ENCODE results near the gene THSD4.

The THSD4 gene

DNA sequence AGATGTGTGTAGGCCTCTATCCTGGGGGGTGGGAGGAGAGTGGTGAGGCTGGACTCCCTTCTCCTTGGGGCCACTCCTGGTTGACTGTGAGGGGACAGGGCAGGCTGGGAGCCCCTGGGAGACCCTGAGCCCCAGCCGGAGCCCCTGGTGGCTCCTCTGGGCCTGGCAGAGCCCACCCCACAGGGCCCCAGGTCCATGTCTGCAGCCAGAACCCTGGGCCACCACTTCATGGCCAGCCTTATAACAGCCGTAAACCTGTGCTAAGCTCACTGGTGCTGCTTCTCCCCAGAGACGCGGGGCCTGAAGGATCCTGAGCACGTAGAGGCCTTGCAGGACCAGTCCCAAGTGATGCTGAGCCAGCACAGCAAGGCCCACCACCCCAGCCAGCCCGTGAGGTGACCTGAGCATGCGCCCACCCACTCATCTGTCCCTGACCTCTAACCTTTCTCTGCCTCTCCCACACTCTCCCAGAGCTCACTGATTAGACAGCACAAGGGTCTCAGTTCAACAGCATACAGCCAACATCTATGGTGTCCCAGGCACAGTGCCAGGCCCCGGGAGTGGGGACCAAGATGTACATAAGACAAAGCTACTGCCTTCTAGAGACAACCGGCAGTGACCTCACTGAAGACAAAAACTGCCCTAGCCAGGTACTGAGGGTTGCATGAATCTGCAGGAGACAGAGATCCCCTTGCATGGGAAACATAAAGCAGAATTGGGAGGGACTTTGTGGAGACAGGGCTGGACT, 698.6 kb downstream of the THSD4 start:
- H3K9ac ChIP-seq (ENCODE audit: low read length), result no peak overlapping the region
- no peak overlapping the region for H3K4me3 ChIP-seq (ENCODE audit: low read depth, low read length)
- no peaks in the 10 kb centered on the region for H3K27me3 ChIP-seq (ENCODE audit: control insufficient read depth, insufficient read depth, low read length)
- no peaks in the 10 kb centered on the region for H3K4me1 ChIP-seq (ENCODE audit: control insufficient read depth, insufficient read depth, low read length)
- no peak overlapping the region for H3K27ac ChIP-seq (ENCODE audit: low read depth, low read length)
- no peaks in the 10 kb centered on the region for H3K9me3 ChIP-seq (ENCODE audit: control insufficient read depth, insufficient read depth, low read depth, low read length)
- H3K36me3 ChIP-seq (ENCODE audit: control insufficient read depth, insufficient read depth, low read length), result no peaks in the 10 kb centered on the region

DNA sequence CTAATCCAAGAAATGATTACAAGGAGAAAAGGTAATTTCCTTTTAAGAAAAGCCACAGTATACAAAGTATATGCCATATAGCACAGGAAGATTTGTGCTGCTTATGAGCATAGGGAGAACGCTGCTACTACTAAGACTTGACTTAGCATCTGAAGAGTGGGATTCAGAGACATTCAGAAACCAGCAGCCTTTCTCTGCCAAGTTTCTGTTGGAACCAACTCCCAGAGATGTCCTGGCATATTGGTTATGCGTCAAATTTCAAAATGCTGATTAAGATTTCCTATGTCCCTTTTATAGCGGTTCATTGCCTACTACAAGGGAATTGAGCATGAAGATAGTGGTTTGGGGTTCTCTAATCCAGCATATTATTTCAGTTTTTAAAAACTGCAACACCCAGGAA, 700.0 kb downstream of the THSD4 start:
- Histone ChIP-seq H3K36me3 (ENCODE audit: control insufficient read depth, insufficient read depth, low read length) (no peaks in the 10 kb centered on the region), H3K4me3 (ENCODE audit: low read depth, low read length) (no peak overlapping the region), H3K9me3 (ENCODE audit: control insufficient read depth, insufficient read depth, low read depth, low read length) (no peaks in the 10 kb centered on the region; the same call in 1 of the 2 replicates), H3K27ac (ENCODE audit: low read depth, low read length) (no peak overlapping the region), H3K27me3 (ENCODE audit: control insufficient read depth, insufficient read depth, low read length) (no peaks in the 10 kb centered on the region), H3K9ac (ENCODE audit: low read length) (no peak overlapping the region), H3K4me1 (ENCODE audit: control insufficient read depth, insufficient read depth, low read length) (no peaks in the 10 kb centered on the region)

DNA sequence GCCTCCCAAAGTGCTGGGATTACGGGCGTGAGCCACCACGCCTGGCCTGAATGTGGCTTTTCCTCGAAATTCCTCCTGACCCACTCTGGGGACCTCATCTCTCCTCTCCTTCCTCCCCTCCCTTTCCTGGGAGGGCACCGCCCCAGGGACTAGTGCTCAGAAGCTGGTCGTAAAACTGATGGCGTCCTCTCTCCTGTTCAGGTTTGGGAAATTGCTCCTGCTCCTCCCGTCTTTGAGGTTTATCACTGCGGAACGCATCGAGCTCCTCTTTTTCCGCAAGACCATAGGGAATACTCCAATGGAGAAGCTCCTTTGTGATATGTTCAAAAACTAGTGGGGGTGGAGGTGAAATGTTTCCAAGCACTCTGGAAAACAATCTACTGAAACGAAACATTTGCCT, 702.1 kb downstream of the THSD4 start:
- no peak overlapping the region for H3K27ac ChIP-seq (ENCODE audit: low read depth, low read length)
- H3K36me3 ChIP-seq (ENCODE audit: control insufficient read depth, insufficient read depth, low read length), result no peaks in the 10 kb centered on the region
- no peak overlapping the region for H3K4me3 ChIP-seq (ENCODE audit: low read depth, low read length)
- H3K9me3 ChIP-seq (ENCODE audit: control insufficient read depth, insufficient read depth, low read depth, low read length), result peaks cover 14% of the 10 kb centered on the region
- H3K4me1 ChIP-seq (ENCODE audit: control insufficient read depth, insufficient read depth, low read length), result no peaks in the 10 kb centered on the region
- H3K9ac ChIP-seq (ENCODE audit: low read length), result no peak overlapping the region
- H3K27me3 ChIP-seq (ENCODE audit: control insufficient read depth, insufficient read depth, low read length), result no peaks in the 10 kb centered on the region

DNA sequence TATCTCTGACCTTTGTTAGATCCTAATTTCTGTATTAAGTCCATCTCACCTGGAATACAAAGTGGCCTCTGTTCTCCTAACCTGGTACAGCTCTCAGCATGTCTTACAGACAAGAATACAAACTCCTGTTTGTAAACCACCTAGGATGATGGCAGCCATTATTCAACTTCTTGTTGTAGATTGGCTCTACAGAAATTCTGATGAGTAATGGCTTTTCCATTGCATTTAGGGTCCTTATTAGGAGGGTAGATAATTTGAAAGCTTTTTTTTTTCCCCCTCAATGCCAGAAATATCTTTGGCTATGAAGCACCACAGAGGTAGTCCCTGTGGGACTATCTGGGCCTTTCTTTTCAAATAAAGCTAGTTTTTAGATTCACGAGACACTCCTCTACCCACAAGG, 704.9 kb downstream of the THSD4 start:
- Histone ChIP-seq H3K27ac (ENCODE audit: low read depth, low read length) (no peak overlapping the region), H3K4me1 (ENCODE audit: control insufficient read depth, insufficient read depth, low read length) (no peaks in the 10 kb centered on the region), H3K4me3 (ENCODE audit: low read depth, low read length) (no peak overlapping the region), H3K27me3 (ENCODE audit: control insufficient read depth, insufficient read depth, low read length) (no peaks in the 10 kb centered on the region), H3K9me3 (ENCODE audit: control insufficient read depth, insufficient read depth, low read depth, low read length) (peaks cover 20% of the 10 kb centered on the region), H3K36me3 (ENCODE audit: control insufficient read depth, insufficient read depth, low read length) (no peaks in the 10 kb centered on the region), H3K9ac (ENCODE audit: low read length) (no peak overlapping the region)

DNA sequence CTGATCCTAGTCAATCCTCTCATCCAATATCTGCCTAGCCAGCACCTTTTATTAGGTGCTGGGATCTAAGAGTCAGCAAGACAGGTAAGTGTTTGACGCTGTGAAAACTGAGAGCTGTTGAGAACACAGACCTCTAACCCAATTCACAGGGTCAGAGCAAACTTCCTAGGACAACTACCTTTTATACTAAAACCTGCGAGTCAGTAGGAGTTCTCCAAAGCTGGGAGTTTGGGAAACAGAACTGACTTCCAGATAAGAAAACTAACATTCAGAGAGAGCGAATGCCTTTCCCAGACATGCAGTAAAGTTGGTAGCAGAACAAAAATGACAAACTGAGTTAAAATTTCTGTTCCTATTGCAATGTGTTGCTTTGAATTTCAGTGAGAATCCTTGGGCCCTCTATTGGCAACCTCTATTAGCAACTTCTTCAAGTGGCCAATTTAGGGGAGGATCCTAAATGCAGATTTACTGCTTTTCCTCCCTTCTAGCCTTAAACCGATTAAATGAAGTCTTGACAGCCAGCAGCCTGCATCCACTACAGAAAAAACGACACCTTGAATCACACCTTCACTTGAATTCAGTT, 706.4 kb downstream of the THSD4 start:
- Histone ChIP-seq H3K27ac (ENCODE audit: low read depth, low read length) (no peak overlapping the region), H3K9ac (ENCODE audit: low read length) (no peak overlapping the region)

DNA sequence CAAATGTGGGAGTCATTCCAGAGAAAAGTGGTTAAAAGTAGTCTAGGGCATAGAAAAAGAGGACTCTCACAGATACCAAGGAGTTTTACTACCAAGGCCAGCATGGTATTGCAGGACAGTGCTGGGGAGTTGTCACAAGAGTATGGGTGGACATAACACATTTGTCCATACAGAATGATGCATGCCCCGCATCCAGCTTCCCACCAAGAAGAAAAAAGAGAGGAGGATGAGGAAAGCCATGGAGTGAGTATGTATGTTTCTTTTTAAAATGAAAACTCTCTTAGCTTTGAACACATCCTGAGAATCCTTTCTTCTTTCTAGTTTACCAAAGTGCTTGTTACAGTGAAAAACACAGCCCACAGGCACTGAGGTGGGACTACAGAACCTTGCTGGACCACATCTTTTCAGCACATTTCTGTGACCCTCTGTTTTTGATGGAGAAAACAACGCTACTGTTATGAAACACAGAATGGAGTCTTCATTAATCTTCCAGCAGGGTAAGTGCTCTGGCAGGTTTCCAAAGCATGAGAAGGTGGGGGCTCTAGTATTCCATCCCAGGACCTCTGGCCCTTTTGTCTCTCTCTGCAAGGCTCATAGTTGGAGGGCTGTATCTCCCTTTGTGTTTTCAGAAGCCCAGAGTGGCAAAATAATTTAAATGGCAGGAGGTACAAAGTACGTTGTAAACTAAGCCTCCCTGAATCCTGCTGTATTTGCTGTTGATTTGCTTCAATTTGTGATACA, 707.8 kb downstream of the THSD4 start:
- no peak overlapping the region for H3K27ac ChIP-seq (ENCODE audit: low read depth, low read length)
- peaks cover 20% of the 10 kb centered on the region for H3K9me3 ChIP-seq (ENCODE audit: control insufficient read depth, insufficient read depth, low read depth, low read length)
- H3K4me1 ChIP-seq (ENCODE audit: control insufficient read depth, insufficient read depth, low read length), result peaks cover 8% of the 10 kb centered on the region; the same call in 1 of the 2 replicates
- peaks cover 17% of the 10 kb centered on the region; the same call in 1 of the 2 replicates for H3K36me3 ChIP-seq (ENCODE audit: control insufficient read depth, insufficient read depth, low read length)
- no peaks in the 10 kb centered on the region for H3K27me3 ChIP-seq (ENCODE audit: control insufficient read depth, insufficient read depth, low read length)
- H3K9ac ChIP-seq (ENCODE audit: low read length), result no peak overlapping the region
- H3K4me3 ChIP-seq (ENCODE audit: low read depth, low read length), result no peak overlapping the region

More for the DNA sequence above, 706.4 kb downstream of the THSD4 start:
- Histone ChIP-seq H3K27me3 (ENCODE audit: control insufficient read depth, insufficient read depth, low read length) (no peaks in the 10 kb centered on the region), H3K4me1 (ENCODE audit: control insufficient read depth, insufficient read depth, low read length) (peaks cover 3% of the 10 kb centered on the region; the same call in 1 of the 2 replicates), H3K4me3 (ENCODE audit: low read depth, low read length) (no peak overlapping the region), H3K9me3 (ENCODE audit: control insufficient read depth, insufficient read depth, low read depth, low read length) (peaks cover 20% of the 10 kb centered on the region), H3K36me3 (ENCODE audit: control insufficient read depth, insufficient read depth, low read length) (peaks cover 3% of the 10 kb centered on the region; the same call in 1 of the 2 replicates)

DNA sequence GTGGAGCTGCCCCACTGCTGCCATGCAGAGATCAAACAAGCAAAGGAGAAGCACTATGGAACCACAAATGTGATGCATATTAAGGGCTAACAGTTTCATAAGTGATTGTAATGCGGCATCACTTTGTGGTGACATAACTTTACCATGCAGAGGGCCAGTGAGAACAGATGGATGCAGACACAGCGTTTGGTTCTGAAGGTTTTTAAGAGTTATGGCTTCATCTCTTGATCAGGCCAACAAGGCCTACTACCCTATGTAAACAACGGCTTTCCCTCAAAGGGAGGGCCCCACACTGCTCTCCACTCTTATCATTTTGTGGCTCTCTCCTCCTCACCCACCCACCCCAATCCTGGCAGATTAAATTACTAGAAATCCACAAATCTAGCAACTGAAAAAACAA, 708.5 kb downstream of the THSD4 start:
- Histone ChIP-seq H3K4me3 (ENCODE audit: low read depth, low read length) (no peak overlapping the region), H3K9me3 (ENCODE audit: control insufficient read depth, insufficient read depth, low read depth, low read length) (peaks cover 20% of the 10 kb centered on the region), H3K36me3 (ENCODE audit: control insufficient read depth, insufficient read depth, low read length) (peaks cover 17% of the 10 kb centered on the region; the same call in 1 of the 2 replicates), H3K27me3 (ENCODE audit: control insufficient read depth, insufficient read depth, low read length) (no peaks in the 10 kb centered on the region), H3K27ac (ENCODE audit: low read depth, low read length) (no peak overlapping the region), H3K9ac (ENCODE audit: low read length) (no peak overlapping the region), H3K4me1 (ENCODE audit: control insufficient read depth, insufficient read depth, low read length) (peaks cover 8% of the 10 kb centered on the region; the same call in 1 of the 2 replicates)

DNA sequence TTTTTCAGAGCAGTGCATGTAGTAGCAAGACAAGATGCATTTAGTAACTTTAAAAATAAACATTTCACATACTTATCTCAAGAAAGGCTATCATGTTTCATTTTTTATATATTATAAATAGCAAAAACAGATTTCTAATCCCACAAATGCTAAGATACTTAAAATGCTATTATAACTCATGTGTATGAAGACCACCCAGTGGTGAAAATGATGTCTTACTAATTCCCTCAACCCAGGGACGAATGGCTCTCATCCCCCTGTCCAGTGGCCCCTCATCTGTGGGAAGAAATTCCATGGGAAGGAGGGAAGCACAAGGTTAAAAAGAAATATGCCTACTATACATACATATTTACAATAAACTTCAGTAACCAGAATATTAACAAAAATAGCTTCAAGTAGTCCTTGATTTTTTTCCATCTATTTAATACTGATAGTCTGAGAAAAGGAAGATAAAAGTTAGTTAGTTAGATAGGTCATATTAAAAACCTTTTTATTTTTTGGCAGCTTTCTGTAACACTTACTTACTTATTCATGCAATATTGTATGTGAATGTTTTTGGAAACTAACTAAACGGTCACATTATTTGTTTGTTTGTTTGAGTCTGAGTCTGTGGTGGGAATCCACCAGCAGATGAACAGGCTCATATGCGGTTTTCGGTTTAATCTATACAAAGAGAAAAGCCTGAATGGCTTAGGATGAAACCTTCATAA, 709.9 kb downstream of the THSD4 start:
- no peaks in the 10 kb centered on the region for H3K27me3 ChIP-seq (ENCODE audit: control insufficient read depth, insufficient read depth, low read length)
- no peak overlapping the region for H3K4me3 ChIP-seq (ENCODE audit: low read depth, low read length)
- peaks cover 20% of the 10 kb centered on the region for H3K9me3 ChIP-seq (ENCODE audit: control insufficient read depth, insufficient read depth, low read depth, low read length)
- peaks cover 26% of the 10 kb centered on the region for H3K36me3 ChIP-seq (ENCODE audit: control insufficient read depth, insufficient read depth, low read length)
- H3K27ac ChIP-seq (ENCODE audit: low read depth, low read length), result no peak overlapping the region
- no peak overlapping the region for H3K9ac ChIP-seq (ENCODE audit: low read length)
- peaks cover 8% of the 10 kb centered on the region; the same call in 1 of the 2 replicates for H3K4me1 ChIP-seq (ENCODE audit: control insufficient read depth, insufficient read depth, low read length)

DNA sequence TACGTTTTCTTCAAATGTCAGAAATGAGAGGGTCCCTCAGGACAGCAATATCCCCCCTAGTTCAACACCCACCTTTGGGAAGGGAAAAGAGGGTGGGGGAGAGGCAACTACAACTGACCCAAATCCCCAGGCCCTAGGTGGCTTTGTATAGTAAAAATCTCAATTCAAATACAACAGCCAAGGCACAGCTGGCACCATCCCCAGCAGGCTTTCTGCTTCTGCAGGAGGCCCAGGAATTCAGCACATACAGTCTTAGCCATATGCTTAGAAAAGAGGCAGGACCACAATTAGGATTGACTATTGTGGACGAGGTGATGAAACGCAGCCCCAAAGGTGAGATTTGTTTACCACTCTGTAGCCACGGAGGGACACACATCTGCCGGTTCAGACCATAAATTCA, 710.9 kb downstream of the THSD4 start:
- H3K27ac ChIP-seq (ENCODE audit: low read depth, low read length), result no peak overlapping the region
- H3K9ac ChIP-seq (ENCODE audit: low read length), result no peak overlapping the region

DNA sequence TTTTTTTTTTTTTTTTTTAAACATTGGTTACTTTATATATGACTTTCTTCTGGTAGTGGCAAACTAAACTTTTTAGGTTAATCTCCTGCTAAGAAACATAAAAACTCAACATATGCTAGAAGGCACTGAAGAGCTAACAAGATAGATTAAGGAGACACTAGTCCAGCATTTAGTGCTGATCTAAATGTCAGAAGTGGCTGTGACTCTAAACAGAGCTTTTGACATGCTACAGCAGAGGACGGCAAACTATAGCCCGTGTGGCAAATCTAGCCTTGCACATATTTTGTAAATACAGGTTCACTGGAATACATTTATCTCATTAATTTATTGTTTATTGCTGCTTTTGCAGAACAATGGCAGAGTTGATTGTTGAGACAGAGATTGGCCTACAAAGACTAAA, 715.7 kb downstream of the THSD4 start:
- no peak overlapping the region for H3K4me3 ChIP-seq (ENCODE audit: low read depth, low read length)
- H3K36me3 ChIP-seq (ENCODE audit: control insufficient read depth, insufficient read depth, low read length), result peaks cover 26% of the 10 kb centered on the region

More for the DNA sequence above, 710.9 kb downstream of the THSD4 start:
- H3K27me3 ChIP-seq (ENCODE audit: control insufficient read depth, insufficient read depth, low read length), result no peaks in the 10 kb centered on the region
- peaks cover 8% of the 10 kb centered on the region; the same call in 1 of the 2 replicates for H3K4me1 ChIP-seq (ENCODE audit: control insufficient read depth, insufficient read depth, low read length)
- peaks cover 26% of the 10 kb centered on the region for H3K36me3 ChIP-seq (ENCODE audit: control insufficient read depth, insufficient read depth, low read length)
- peaks cover 15% of the 10 kb centered on the region; the same call in 1 of the 2 replicates for H3K9me3 ChIP-seq (ENCODE audit: control insufficient read depth, insufficient read depth, low read depth, low read length)
- H3K4me3 ChIP-seq (ENCODE audit: low read depth, low read length), result no peak overlapping the region

More for the DNA sequence above, 715.7 kb downstream of the THSD4 start:
- Histone ChIP-seq H3K9ac (ENCODE audit: low read length) (no peak overlapping the region), H3K4me1 (ENCODE audit: control insufficient read depth, insufficient read depth, low read length) (peaks cover 8% of the 10 kb centered on the region; the same call in 1 of the 2 replicates), H3K27me3 (ENCODE audit: control insufficient read depth, insufficient read depth, low read length) (no peaks in the 10 kb centered on the region), H3K9me3 (ENCODE audit: control insufficient read depth, insufficient read depth, low read depth, low read length) (no peaks in the 10 kb centered on the region), H3K27ac (ENCODE audit: low read depth, low read length) (no peak overlapping the region)

All from HUES6 (cell line).